ENCODE measurements around the gene ZNF516.

The ZNF516 gene

GRCh38 chr18:76452357-76452756 lies 42.7 kb downstream of the ZNF516 start:
- DNase-seq = no peak

GRCh38 chr18:76451396-76452331 lies 43.4 kb downstream of the ZNF516 start:
- DNase-seq = no peak

DNA sequence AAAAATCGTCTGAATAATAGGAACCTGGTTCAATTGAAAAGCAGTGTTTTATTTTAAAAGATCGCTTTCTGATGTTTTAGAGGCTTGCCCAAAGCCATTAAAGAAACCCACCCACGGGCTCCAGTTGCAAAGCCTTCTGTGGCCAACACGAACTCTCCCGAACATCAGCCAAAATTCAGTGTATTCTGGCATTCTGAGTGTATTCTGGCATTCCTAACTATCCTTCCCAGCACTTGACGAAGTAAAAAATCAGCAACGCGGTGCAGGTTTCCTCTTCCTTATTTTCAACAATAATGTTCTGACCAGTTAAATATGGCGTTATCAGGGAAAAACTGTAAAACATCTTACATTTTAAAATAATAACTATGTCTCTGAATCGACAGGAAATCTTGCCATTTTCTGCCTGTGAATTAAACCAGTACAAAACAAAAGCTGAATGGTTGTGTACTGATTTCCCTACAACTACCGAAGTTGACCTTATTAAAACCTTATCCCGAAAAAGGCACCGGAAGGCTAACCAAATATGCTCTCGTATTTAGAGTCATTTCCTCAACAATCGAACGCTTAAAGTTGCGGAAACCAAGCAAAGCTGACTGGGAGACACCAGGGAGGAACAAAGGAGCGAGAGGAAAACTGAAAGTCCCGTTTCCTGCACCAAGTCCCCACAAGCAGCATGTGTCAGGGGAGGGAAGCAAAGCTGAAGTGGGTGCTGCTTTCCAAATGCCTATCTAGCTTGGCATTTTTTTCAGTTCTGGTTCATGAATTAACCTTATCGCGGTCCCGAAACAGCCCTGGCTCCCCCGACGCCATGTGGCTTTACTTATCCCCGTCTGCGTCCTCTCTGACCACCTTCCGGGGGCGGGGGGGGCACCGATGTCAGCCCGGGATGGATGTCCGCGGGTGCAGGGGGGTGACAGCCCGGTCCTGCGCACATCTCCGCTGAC lies 44.3 kb downstream of the ZNF516 start:
- DNase-seq = no peak

GRCh38 chr18:76449111-76449453 lies 46.0 kb downstream of the ZNF516 start:
- DNase-seq = no peak

DNA sequence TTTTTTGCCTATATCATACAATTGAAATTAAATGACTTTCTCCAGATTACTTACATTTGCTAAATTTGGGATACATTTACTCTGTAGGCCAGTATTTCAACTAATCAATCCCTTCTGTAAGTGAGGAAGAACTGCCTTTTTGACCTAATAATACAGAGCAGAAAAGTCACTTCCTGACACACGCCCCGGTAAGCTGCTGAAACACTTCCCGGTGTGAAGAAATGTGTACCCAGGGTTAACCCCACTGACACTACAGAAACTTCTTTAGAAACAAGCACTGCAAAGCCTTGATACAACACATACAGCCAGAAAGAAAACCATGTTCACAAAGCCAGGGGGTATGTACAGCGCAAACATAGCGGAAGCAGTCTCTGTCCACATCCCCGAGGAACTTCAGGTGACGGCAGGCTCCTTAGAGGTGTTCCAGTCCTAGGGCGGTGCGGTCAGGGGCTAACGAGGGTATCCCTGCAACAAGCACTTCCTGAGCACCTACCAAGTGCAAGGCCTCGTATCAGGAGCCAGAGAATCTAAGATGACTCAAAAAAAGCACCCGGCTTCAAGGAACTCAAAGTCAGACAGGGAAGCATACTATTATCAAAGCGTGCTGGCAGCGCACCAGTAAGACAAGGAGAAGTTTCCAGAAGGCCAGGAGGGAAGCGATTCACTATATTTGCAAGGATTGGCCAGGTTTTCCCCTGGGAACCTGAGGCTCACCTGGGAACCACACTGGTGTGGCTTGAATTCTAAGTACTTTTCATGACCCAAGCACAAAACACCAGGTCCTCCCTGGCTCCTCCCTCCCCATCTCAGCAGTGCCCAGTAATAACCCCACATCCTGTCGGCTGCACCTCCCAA lies 46.6 kb downstream of the ZNF516 start:
- DNase-seq = no peak

- DNase-seq = no peak
Measured at GRCh38 chr18:76447258-76447890, 47.7 kb downstream of the ZNF516 start.

DNA sequence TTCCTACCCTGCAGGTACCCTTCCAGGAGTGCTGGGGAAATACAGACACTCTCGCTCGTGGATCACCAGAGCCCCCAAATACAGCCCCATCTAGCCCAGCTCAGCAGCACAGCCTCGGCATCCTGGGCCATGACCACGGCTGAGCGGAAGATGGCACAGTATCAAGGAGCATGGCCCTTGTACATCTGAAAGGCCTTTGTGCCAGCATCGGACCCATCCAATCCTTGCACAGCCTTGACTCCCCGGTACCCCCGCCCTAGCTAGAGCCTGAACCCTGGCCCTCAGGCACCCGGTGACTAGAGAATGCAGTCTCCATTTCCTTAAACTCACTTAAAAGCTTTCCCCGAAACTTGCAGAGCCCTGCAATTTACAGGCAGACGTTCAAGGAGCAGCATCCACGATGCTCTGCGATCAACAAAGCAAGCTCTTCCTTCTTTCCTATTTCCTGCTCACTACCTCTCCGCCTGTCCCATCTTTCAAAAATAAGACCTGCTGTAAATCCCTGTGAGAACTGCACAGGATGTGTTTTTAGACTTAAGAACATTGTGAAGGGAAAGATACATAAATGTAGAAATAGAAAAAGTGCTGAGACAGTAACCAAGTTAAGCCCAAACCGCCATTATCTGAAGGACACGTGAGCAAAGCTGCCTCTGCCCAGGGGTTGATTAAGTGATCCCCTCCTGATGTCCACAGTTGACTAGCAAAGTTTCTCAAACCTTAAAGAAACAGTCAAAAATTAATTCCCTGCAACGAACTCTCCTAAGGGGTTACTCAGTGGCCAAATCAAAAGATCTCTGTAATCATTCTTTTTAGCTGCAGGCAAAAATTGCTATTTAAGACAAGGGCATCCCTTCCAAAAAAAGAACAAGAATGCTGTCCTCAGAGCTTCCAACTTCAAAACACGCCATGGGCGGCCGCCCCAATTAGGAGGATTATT lies 48.5 kb downstream of the ZNF516 start:
- no peak for DNase-seq

DNA sequence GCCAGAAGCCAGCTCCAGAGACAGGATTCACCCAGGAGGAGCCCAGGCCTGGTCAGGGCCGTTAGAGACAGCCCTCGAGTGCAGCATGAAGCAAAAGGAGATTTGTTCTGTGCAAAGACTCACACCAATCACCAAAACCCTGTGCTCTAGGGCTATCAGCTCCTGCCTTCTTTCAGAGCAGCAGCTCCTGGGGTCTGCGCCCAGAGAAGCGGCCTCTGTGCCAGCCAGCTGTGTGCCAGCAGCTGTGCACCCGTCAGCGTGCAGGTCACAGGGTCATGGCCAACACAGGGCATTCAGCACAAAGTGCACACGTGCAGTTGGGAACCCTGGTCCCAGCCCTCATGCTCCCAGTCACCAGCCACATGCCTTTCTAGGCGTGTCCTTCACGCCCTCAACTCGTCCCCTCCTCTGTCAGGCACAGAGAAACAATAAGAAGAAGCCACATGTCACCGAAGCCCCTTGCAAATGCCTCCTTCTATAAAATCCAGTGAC lies 49.3 kb downstream of the ZNF516 start:
- DNase-seq = no peak

GRCh38 chr18:76445275-76445674 lies 49.8 kb downstream of the ZNF516 start:
- no peak for DNase-seq

DNA sequence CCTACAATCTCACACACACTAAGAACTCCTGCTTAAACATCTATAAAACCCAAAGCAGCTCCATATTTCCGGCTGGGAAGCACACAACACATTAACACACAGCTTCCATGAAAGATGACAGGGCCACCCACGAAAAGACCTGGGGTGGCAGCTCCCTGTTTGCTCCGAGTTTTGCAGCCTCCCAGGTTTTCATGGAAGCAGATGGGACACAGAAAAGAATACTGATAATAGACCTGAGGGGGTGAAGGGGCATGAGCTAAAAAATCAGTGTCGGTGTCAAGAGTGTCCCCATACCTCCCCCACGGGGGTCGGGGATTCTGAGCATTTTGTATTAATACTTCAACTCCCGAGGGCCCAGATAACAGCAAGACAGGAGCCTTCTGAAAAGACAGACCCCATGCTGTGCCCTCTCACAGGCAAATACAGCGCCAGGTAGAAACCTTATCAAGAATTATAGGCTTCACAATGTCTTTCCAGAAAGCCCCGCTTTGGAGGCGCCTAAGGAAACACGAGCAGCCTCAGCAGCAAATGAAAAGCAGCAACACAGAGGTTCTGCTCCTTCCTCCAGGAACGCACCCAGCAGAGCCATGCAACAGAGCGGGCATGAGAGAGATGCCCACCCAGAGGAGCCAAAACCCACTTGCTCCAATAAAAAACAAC lies 50.5 kb downstream of the ZNF516 start:
- no peak for DNase-seq

- DNase-seq = no peak
Measured at GRCh38 chr18:76443519-76444445, 51.3 kb downstream of the ZNF516 start.

DNA sequence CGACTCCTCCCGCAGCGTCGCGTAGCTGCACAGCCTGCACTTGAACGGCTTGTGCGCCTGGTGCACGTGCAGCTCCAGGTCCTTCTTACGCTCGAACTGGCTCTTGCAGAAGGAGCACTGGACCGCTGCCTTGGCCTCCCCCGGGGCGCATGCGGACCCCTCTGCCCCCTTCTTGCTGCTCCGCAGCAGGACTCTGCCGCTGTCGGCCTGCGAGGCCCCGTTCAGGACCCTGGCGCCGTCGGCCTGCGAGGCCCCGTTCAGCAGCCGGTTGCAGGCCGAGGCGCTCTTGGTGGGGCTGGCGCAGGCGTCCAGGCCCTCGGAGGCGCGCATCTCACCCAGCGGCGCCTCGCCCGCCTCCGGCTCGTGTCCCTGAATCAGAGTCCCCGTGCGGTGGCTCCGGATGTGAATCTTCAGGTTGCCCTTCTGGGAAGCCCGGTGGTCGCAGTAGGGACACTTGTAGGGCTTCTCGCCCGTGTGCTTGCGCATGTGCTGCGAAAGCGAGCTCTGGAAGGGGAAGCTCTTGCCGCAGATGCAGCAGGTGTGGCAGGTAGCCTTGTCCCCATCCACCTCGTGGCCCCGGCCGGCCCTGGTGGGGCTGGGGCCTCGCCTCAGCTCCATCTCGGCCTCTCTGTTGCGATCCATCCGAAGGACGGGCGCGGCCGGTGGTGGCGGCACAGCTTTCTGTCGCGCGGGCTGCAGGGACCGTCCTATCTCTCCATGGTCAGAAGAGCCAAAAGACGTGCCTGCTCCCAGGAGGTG lies 52.5 kb downstream of the ZNF516 start:
- no peak for DNase-seq

- DNase-seq = no peak
Measured at GRCh38 chr18:76441668-76442412, 53.2 kb downstream of the ZNF516 start.

DNA sequence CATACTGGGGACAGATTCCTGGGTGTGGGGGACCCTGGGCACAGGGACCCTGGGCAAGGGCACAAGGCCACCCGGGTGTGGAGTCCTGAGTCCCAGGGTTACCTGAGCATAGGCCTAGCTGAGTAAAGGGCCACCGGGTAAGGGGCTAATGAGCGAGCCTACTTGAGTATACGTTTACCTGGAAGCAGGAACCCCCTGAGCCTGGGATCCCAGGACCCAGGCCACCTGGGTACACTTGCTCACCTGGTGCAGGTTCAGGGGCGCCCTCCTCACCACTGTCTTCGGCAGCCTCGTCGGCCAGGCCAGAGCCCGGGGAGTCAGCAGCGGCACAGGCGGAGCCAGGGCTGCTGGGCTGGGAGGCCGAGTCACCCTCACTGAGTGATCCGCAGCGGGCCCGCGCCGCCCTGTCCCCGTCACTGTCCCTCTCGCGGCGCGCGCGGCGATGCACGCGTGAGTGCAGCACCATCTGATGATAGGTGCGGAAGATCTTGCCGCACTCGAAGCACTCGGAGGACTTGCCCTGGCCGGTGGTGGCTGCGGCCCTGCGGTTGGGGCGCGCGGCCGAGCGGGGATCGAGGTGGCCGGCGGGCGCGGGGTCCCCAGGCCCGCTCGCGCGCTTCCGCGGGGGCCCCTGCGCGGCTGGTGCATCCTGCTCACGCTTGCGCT lies 53.9 kb downstream of the ZNF516 start:
- DNase-seq = no peak

- no peak for DNase-seq
Measured at GRCh38 chr18:76437910-76438309, 57.1 kb downstream of the ZNF516 start.

DNA sequence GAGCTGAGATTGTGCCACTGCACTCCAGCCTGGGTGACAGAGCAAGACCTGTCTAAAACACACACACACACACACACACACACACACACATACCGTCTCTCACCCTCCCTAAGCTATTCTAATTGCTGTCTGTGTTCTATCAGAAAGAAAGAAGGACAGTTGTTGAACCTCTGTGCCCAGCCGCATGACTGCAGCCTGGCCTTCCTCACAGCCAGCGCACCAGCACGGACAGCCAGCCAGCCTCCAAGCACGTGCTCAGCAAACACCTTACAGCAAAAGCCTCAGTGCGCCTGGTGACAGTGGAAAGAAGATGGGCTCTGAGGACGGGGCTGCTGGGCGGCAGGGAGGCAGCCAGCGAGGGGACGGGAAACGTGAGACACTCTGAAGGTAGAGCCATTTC lies 58.0 kb downstream of the ZNF516 start:
- DNase-seq = no peak

DNA sequence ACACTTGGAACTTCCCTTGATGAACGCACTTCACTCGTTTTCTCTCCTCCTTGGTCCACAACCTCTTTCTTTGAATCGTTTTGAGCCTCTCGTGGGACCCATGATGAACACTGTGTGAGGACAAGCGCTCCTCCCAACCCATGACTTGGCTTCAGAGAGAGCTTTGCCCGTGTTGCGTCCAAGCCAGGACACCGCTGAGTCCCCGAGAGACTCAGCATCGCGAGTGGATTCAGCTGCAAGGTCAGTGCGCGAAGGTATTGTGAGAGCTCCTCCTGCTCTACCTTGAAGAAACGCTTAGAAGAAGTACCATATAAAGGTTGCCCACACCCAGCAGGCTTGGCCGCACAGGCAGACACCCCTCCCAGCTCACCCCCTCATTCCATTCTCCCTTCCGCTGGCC lies 58.7 kb downstream of the ZNF516 start:
- DNase-seq = no peak
